ENCODE results near the gene PTPRM.

The PTPRM gene

DNA sequence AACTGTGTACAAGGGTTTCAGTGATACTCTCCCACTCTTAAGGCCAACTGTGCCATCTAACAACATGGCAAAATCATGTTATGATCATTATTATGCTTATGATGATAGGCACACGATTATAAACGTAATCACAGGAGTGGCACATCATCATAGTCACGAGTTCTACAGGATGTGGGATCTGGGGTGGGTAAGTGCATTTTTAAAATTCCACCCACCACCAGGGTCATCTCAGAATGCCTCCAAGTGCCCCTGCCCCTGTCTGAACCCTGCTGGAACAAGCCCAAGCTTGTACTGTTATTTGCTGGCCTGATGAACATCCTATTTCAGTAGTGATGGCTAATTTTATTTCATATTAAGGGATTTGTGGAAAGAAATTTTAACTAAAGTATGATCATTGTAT, 117.8 kb downstream of the PTPRM start:
- TF ChIP-seq ESRRG (CRISPR knock-in tag; IDR thresholded peaks at IDR 0.05): no peak
- no peak for TF ChIP-seq ZNF8 (CRISPR knock-in tag; IDR thresholded peaks at IDR 0.05)
- no peak for TF ChIP-seq OSR1 (CRISPR knock-in tag; IDR thresholded peaks at IDR 0.05)
- no peak for TF ChIP-seq ZFP3 (CRISPR knock-in tag; IDR thresholded peaks at IDR 0.05)
- no peak for TF ChIP-seq SNAI2 (CRISPR knock-in tag; IDR thresholded peaks at IDR 0.05)
- no peak for TF ChIP-seq RARB (CRISPR knock-in tag; IDR thresholded peaks at IDR 0.05)
- no peak for TF ChIP-seq PPARA (CRISPR knock-in tag; IDR thresholded peaks at IDR 0.05; ENCODE audit: borderline replicate concordance)
- no peak for TF ChIP-seq ARNTL (CRISPR knock-in tag; IDR thresholded peaks at IDR 0.05; ENCODE audit: borderline replicate concordance, low read depth)
- TF ChIP-seq TCF4 (CRISPR knock-in tag; IDR thresholded peaks at IDR 0.05; ENCODE audit: borderline replicate concordance): no peak
- TF ChIP-seq, protein P1, sequence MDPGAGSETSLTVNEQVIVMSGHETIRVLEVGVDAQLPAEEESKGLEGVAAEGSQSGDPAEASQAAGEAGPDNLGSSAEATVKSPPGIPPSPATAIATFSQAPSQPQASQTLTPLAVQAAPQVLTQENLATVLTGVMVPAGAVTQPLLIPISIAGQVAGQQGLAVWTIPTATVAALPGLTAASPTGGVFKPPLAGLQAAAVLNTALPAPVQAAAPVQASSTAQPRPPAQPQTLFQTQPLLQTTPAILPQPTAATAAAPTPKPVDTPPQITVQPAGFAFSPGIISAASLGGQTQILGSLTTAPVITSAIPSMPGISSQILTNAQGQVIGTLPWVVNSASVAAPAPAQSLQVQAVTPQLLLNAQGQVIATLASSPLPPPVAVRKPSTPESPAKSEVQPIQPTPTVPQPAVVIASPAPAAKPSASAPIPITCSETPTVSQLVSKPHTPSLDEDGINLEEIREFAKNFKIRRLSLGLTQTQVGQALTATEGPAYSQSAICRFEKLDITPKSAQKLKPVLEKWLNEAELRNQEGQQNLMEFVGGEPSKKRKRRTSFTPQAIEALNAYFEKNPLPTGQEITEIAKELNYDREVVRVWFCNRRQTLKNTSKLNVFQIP (CRISPR knock-in tag; IDR thresholded peaks at IDR 0.05; ENCODE audit: borderline replicate concordance, low read depth): no peak
- TF ChIP-seq BACH2 (CRISPR knock-in tag; IDR thresholded peaks at IDR 0.05; ENCODE audit: borderline replicate concordance): no peak
- TF ChIP-seq GLIS3 (CRISPR knock-in tag; IDR thresholded peaks at IDR 0.05): no peak
- TF ChIP-seq ISL1 (CRISPR knock-in tag; IDR thresholded peaks at IDR 0.05): no peak
- no peak for TF ChIP-seq ZNF565 (CRISPR knock-in tag; conservative IDR thresholded peaks at IDR 0.05; ENCODE audit: low read depth)
- no peak for TF ChIP-seq ZNF70 (CRISPR knock-in tag; IDR thresholded peaks at IDR 0.05)
- TF ChIP-seq, protein P2, sequence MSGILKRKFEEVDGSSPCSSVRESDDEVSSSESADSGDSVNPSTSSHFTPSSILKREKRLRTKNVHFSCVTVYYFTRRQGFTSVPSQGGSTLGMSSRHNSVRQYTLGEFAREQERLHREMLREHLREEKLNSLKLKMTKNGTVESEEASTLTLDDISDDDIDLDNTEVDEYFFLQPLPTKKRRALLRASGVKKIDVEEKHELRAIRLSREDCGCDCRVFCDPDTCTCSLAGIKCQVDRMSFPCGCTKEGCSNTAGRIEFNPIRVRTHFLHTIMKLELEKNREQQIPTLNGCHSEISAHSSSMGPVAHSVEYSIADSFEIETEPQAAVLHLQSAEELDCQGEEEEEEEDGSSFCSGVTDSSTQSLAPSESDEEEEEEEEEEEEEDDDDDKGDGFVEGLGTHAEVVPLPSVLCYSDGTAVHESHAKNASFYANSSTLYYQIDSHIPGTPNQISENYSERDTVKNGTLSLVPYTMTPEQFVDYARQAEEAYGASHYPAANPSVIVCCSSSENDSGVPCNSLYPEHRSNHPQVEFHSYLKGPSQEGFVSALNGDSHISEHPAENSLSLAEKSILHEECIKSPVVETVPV (CRISPR knock-in tag; IDR thresholded peaks at IDR 0.05): no peak
- TF ChIP-seq TOX (CRISPR knock-in tag; IDR thresholded peaks at IDR 0.05; ENCODE audit: borderline replicate concordance): no peak
- TF ChIP-seq, protein P3, sequence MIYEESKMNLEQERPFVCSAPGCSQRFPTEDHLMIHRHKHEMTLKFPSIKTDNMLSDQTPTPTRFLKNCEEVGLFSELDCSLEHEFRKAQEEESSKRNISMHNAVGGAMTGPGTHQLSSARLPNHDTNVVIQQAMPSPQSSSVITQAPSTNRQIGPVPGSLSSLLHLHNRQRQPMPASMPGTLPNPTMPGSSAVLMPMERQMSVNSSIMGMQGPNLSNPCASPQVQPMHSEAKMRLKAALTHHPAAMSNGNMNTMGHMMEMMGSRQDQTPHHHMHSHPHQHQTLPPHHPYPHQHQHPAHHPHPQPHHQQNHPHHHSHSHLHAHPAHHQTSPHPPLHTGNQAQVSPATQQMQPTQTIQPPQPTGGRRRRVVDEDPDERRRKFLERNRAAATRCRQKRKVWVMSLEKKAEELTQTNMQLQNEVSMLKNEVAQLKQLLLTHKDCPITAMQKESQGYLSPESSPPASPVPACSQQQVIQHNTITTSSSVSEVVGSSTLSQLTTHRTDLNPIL (CRISPR knock-in tag; IDR thresholded peaks at IDR 0.05; ENCODE audit: low read depth): no peak
- no peak for ATAC-seq

DNA sequence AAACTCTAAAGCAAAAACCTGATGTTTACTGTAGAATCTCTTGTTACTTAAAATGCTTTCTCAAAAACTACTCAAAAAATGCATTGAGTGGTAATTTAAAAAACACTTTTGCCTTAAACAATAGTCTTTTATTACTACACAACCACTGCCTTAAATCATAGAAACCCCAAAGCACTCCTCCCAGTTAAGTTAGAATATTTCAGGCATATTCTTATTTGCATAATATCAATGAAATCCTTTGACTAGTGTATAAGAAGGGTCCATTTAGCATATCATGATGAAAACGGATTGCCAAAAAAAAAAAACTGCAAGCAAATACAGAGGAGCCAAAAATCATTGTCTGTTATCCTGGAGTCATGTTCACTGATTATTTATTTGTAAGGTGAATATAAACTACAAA, 119.2 kb downstream of the PTPRM start:
- ATAC-seq: no peak
- TF ChIP-seq, protein P2 (CRISPR knock-in tag; IDR thresholded peaks at IDR 0.05): no peak
- TF ChIP-seq SNAI2 (CRISPR knock-in tag; IDR thresholded peaks at IDR 0.05): no peak
- TF ChIP-seq TOX (CRISPR knock-in tag; IDR thresholded peaks at IDR 0.05; ENCODE audit: borderline replicate concordance): no peak
- TF ChIP-seq ZNF70 (CRISPR knock-in tag; IDR thresholded peaks at IDR 0.05): no peak
- TF ChIP-seq RARB (CRISPR knock-in tag; IDR thresholded peaks at IDR 0.05): no peak
- no peak for TF ChIP-seq ESRRG (CRISPR knock-in tag; IDR thresholded peaks at IDR 0.05)

DNA sequence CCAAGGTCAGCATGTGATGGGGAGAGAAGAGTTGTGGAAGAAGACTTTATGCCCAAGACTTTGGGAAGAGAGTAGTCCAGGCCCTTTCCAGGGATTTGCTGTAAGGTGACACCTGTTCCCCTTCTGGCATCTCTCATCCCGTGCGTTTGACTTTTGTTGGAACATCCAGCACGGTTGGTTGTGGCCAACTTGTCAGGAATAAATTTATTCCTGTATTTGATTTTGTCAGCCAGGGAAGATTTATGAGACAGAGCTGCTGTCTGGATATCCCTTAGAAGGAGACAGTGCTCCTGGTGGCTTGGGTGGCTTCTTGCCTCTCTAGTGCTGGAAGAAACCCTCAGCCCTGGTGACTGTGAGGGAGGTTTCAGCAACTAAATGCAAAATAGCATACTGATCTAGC, 121.5 kb downstream of the PTPRM start:
- TF ChIP-seq TOX (CRISPR knock-in tag; IDR thresholded peaks at IDR 0.05; ENCODE audit: borderline replicate concordance) (no peak), ISL1 (CRISPR knock-in tag; IDR thresholded peaks at IDR 0.05) (no peak), ZFP3 (CRISPR knock-in tag; IDR thresholded peaks at IDR 0.05) (no peak), OSR1 (CRISPR knock-in tag; IDR thresholded peaks at IDR 0.05) (no peak), ARNTL (CRISPR knock-in tag; IDR thresholded peaks at IDR 0.05; ENCODE audit: borderline replicate concordance, low read depth) (no peak), CSDC2 (CRISPR knock-in tag; IDR thresholded peaks at IDR 0.05) (no peak), ZFP30 (CRISPR knock-in tag; IDR thresholded peaks at IDR 0.05) (no peak), ESRRG (CRISPR knock-in tag; IDR thresholded peaks at IDR 0.05) (no peak)
- TF ChIP-seq, protein P4, sequence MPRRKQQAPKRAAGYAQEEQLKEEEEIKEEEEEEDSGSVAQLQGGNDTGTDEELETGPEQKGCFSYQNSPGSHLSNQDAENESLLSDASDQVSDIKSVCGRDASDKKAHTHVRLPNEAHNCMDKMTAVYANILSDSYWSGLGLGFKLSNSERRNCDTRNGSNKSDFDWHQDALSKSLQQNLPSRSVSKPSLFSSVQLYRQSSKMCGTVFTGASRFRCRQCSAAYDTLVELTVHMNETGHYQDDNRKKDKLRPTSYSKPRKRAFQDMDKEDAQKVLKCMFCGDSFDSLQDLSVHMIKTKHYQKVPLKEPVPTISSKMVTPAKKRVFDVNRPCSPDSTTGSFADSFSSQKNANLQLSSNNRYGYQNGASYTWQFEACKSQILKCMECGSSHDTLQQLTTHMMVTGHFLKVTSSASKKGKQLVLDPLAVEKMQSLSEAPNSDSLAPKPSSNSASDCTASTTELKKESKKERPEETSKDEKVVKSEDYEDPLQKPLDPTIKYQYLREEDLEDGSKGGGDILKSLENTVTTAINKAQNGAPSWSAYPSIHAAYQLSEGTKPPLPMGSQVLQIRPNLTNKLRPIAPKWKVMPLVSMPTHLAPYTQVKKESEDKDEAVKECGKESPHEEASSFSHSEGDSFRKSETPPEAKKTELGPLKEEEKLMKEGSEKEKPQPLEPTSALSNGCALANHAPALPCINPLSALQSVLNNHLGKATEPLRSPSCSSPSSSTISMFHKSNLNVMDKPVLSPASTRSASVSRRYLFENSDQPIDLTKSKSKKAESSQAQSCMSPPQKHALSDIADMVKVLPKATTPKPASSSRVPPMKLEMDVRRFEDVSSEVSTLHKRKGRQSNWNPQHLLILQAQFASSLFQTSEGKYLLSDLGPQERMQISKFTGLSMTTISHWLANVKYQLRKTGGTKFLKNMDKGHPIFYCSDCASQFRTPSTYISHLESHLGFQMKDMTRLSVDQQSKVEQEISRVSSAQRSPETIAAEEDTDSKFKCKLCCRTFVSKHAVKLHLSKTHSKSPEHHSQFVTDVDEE (CRISPR knock-in tag; IDR thresholded peaks at IDR 0.05): no peak
- TF ChIP-seq, protein P1 (CRISPR knock-in tag; IDR thresholded peaks at IDR 0.05; ENCODE audit: borderline replicate concordance, low read depth): no peak
- TF ChIP-seq, protein P2 (CRISPR knock-in tag; IDR thresholded peaks at IDR 0.05): no peak
- no peak for ATAC-seq

Data from SK-N-SH treated with all-trans-retinoic acid at 6 μM for 48 hours (cell line).